OCI-M1 (cell line): ENCODE results near the gene CFAP97D2.
"Not testable (repeated sequence)": the region's sequence is repeated elsewhere in the genome, so short reads cannot be mapped to it uniquely, and the experiment has no call there.

ENCODE experiments used
- DNase-seq: peaks from one replicate; lab custom pipeline; 2025; lab: John Stamatoyannopoulos, UW

The CFAP97D2 gene

GRCh38 chr13:114158869-114159666, 20.0 kb upstream of the CFAP97D2 start:
- DNase-seq = not testable (repeated sequence)

- no peak for DNase-seq
Measured at GRCh38 chr13:114161028-114161556, 18.0 kb upstream of the CFAP97D2 start.

DNA sequence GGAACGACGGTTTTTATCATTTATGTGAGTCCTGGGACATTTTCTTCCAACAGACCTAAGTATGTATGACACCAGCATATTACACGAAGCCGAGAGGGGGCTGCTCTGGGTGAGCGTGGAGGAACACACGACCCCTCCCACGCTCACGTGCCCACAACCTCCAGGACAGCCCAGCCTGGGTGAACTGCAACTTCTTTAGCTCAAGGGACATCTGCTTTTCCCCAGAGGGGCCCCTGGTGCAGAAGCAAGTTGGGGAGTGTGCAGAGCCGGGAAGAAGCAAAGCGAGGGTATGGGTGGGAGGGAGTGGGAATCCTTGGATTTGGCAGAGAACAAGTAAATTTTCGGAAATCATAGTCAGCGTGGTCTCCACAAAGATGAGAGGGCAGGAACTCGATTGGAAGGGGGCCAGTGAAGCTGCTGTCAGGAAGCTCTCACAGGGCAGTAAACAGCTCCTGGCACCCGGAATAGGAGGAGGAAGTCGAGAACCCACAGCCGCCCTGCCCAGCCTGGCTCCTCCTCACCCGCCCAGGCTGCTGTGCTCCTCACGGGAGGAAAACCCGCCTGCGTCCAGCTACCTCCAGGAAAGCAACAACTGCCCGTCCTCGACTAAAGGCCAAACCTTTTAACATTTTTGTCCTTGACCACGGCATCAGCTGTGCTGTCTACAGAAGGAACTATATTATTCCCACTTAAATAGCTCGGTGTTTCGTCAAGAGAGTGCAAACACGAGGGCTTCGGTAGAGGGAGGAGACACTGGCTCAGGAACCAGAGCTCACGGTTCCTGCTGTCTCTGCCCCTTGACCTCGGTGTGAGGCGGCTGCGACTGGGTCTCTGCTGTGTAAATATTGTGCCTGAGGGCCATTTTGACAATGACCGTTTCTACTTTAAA, 17.2 kb upstream of the CFAP97D2 start:
- peak; percentile 11 for DNase-seq

DNA sequence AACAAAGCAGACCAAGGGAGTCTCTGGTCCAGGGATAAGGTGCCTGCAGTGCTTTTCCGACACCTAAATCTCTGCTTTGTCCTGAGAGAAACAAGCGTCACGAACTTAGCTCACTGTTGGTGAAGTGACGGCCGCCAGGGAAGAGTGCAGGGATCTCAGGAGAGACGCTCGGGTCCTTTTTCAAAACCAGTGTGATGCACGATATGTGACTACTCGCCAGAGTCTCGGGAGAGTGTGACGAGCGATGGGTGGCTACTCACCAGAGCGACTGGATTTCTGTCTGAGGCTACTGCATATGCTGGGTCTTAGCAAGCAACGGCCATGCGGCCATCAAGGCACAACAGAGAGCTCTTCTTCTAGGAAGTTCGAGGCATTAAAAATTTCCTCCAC, 16.5 kb upstream of the CFAP97D2 start:
- DNase-seq = no peak

DNA sequence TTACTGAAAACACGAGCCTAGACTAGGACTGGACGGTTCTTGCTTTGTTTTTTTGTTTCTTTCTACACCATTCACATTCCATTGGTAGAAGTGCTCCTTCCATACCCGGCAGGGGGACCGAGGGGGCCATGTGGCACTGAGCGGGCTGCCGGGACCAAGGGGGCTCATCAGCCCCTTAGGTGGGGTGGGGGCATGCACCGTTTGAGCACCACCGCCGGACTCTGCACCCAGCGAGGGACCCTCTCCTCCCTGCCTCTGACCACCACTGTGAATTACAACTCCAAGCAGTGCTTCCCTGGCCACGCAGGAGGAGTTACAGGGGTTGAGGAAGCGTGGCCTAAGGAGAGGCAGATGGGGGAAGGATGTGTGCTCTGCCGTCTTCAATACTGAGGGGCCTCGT, 15.0 kb upstream of the CFAP97D2 start:
- DNase-seq = no peak

GRCh38 chr13:114164681-114165429, 14.2 kb upstream of the CFAP97D2 start:
- DNase-seq = no peak

- no peak for DNase-seq
Measured at GRCh38 chr13:114166381-114167131, 12.5 kb upstream of the CFAP97D2 start.

GRCh38 chr13:114167426-114167825, 11.6 kb upstream of the CFAP97D2 start:
- peak; percentile 12 for DNase-seq

DNA sequence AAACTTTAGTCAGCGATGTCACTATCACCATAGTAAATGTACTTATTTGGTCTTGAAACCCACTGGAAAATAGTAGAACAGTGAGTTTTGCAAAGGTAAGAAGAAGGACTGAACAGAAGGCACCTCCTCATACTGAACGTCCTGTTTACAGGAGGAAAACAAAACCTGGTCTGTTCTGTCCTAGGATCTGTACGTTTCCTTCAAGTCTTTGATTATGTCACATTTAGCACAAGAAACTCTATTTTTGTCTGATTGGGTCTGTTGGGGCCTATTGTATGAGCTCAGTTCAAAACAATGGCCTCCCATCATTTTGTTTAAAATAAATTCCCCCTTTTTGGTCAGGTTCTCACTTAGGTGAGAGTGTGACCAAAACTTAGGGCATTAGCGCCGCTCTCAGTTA, 11.2 kb upstream of the CFAP97D2 start:
- DNase-seq = no peak

GRCh38 chr13:114173272-114173671, 5.8 kb upstream of the CFAP97D2 start:
- no peak for DNase-seq

- DNase-seq = no peak
Measured at GRCh38 chr13:114173745-114174144, 5.3 kb upstream of the CFAP97D2 start.

- no peak for DNase-seq
Measured at GRCh38 chr13:114174529-114174961, 4.5 kb upstream of the CFAP97D2 start.

DNA sequence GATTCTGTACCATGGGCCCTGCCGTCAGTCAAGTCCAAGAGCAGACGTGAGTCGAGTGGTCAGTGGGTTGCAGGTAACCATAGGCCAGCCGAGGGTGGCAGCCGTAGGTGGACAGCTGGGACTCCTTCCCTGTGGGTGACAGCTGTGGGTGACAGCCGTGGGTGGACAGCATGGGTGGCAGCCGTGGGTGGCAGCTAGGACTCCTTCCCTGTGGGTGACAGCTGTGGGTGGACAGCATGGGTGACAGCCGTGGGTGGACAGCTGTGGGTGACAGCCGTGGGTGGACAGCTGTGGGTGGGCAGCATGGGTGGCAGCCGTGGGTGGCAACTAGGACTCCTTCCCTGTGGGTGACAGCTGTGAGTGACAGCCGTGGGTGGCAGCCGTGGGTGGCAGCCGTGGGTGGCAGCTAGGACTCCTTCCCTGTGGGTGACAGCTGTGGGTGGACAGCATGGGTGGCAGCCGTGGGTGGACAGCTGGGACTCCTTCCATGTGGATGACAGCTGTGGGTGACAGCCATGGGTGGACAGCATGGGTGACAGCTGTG, 2.6 kb upstream of the CFAP97D2 start:
- DNase-seq = not testable (repeated sequence)

- no peak for DNase-seq
Measured at GRCh38 chr13:114177245-114178010, 1.6 kb upstream of the CFAP97D2 start.

- no peak for DNase-seq
Measured at GRCh38 chr13:114185182-114185971, 6.3 kb downstream of the CFAP97D2 start.

DNA sequence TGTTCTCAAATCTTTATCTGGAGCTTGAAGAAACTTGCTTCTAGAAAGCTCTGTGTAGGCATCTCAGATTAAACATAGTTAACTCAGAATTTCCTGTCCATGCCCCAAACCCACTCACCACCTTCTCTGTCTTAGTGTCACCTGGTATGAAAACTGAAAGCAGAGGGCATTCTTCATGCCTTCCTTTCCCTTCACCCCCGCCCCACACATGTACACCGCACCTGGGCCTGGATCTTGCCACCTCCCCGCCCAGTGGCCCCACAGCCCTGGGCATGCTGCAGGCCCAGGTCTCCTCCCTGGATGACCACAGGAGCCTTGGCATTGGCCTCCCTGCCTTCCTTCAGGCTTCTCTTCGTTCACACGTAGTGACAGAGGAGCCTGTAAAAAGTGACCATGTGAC, 15.8 kb downstream of the CFAP97D2 start:
- no peak for DNase-seq

- DNase-seq = no peak
Measured at GRCh38 chr13:114196629-114197028, 17.6 kb downstream of the CFAP97D2 start.

DNA sequence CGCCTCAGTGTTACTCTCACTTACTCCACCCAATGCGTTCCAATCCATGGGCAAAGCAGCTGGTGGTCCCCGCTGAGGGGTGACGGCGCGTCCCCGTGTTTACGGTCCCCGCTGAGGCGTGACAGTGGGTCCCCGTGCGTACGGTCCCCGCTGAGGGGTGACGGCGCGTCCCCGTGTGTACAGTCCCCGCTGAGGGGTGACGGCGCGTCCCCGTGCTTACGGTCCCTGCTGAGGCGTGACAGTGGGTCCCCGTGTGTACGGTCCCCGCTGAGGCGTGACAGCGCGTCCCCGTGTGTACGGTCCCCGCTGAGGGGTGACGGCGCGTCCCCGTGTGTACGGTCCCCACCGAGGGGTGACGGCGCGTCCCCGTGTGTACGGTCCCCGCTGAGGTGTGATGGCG, 19.5 kb downstream of the CFAP97D2 start:
- no peak for DNase-seq

DNA sequence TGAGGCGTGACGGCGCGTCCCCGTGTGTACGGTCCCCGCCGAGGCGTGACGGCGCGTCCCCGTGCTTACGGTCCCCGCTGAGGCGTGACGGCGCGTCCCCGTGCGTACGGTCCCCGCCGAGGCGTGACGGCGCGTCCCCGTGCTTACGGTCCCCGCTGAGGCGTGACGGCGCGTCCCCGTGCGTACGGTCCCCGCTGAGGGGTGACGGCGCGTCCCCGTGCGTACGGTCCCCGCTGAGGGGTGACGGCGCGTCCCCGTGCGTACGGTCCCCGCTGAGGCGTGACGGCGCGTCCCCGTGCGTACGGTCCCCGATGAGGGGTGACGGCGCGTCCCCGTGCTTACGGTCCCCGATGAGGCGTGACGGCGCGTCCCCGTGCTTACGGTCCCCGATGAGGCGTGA, 20.5 kb downstream of the CFAP97D2 start:
- DNase-seq = not testable (repeated sequence)
